GM12801 (cell line): Measurements from ENCODE around the gene LIMS2.

Experiments
- CTCF ChIP-seq: IDR thresholded peaks from one replicate; pipeline ENCODE4 v1.5.1; 2011; ENCODE audit warnings: control low read depth; ENCODE audit not compliant: insufficient read length; ENCODE audit errors: extremely low read depth

The LIMS2 gene

GRCh38 chr2:127698553-127699355 is 23.4 kb upstream of the LIMS2 start:
- TF ChIP-seq CTCF = no peak

- TF ChIP-seq CTCF = no peak
Observed at GRCh38 chr2:127697482-127698180, 22.3 kb upstream of the LIMS2 start.

GRCh38 chr2:127695491-127696472 is 20.5 kb upstream of the LIMS2 start:
- no peak for TF ChIP-seq CTCF

- TF ChIP-seq CTCF = no peak
Observed at GRCh38 chr2:127694986-127695385, 19.7 kb upstream of the LIMS2 start.

GRCh38 chr2:127690696-127691095 is 15.4 kb upstream of the LIMS2 start:
- TF ChIP-seq CTCF = no peak

GRCh38 chr2:127688405-127688804 is 13.1 kb upstream of the LIMS2 start:
- no peak for TF ChIP-seq CTCF
